ENCODE measurements around the gene CEACAM20. TPM values are rescaled to one million over a fixed set of nuclear protein-coding genes. Genes with fewer than 3 reads are reported as not detected.
"Not testable (repeated sequence)": the region's sequence is repeated elsewhere in the genome, so short reads cannot be mapped to it uniquely, and the experiment has no call there.

The CEACAM20 gene
- total and polyA plus RNA-seq, 2 of the 13 experiments (the other 11 are each of a cell fraction or from before 2014, with no cell fraction given) = 0.04 TPM; not detected in 1

GRCh38 chr19:44566984-44567383 lies 37.5 kb upstream of the CEACAM20 start:
- Histone ChIP-seq H2AFZ (ENCODE audit: low read length) (no peak overlapping the region), H3K27ac (ENCODE audit: extremely low read length, insufficient read depth, low read length) (no peak overlapping the region), H4K20me1 (ENCODE audit: insufficient read depth, low read length) (no peaks in the 10 kb centered on the region), H3K4me3 (replicated peaks in 1 of 3; ENCODE audit: insufficient read depth in 1 of 3, low read depth in 2 of 3, low read length in 3 of 3) (no peak overlapping the region), H3K9ac (ENCODE audit: insufficient read depth, low read depth, low read length) (no peak overlapping the region), H3K4me1 (ENCODE audit: insufficient read depth, low read length) (peaks cover 19% of the 10 kb centered on the region), H3K79me2 (ENCODE audit: insufficient read depth, low read length) (no peaks in the 10 kb centered on the region), H3K9me3 (ENCODE audit: low read length) (no peaks in the 10 kb centered on the region), H3K4me2 (ENCODE audit: low read depth, low read length) (no peak overlapping the region), H3K27me3 (ENCODE audit: control insufficient read depth in 1 of 2, insufficient read depth in 2 of 2, low read length in 2 of 2) (no peaks in the 10 kb centered on the region), H3K36me3 (replicated peaks in 1 of 2; ENCODE audit: control insufficient read depth in 1 of 2, insufficient read depth in 2 of 2, low read length in 2 of 2) (no peaks in the 10 kb centered on the region)
- 4% methylated on average over 5 of the region's 5 CpGs for WGBS (ENCODE audit: low lambda C conversion rate)
- no peak for DNase-seq (ENCODE audit: low spot score)
- no TSS peak for BruUV-seq (replicated peaks)
- intact Hi-C loops (cut with micrococcal nuclease; ENCODE audit: unreplicated experiment) (no loop called here), in situ Hi-C loops (cut with HindIII; ENCODE audit: extremely low pct_ligation_motif_present, low pct_unique_long_range_greater_than_20kb) (no loop called here)
- POLR2A ChIA-PET = no interaction called here
- no peak for ATAC-seq
- CTCF ChIA-PET (ENCODE audit: low intra/inter-chr PET ratio, low total read pairs) = no interaction called here
- peak; percentile 4 for FAIRE-seq
- 0 out of 2 replicates have a peak, but pooled peaks have one; percentile 17 for TF ChIP-seq GATAD2A (CRISPR knock-in tag; IDR thresholded peaks at IDR 0.05)
- TF ChIP-seq IRF2 (CRISPR knock-in tag; IDR thresholded peaks at IDR 0.05) = no peak
- no peak for TF ChIP-seq TAF1 (CRISPR knock-in tag; IDR thresholded peaks at IDR 0.05)
- TF ChIP-seq SRSF1 (optimal IDR thresholded peaks at IDR 0.05; ENCODE audit: low read depth, low read length) = no peak
- TF ChIP-seq ATF4 (CRISPR knock-in tag; IDR thresholded peaks at IDR 0.05) = peak in 1 of 2 experiments; percentile 36; a peak in 1 of 4 replicates
- peak; percentile 30; the same call in 1 of the 2 replicates for TF ChIP-seq CEBPB (IDR thresholded peaks at IDR 0.05; ENCODE audit: borderline replicate concordance, low read depth, low read length)
- peak; percentile 93 for TF ChIP-seq ZNF12 (CRISPR knock-in tag; IDR thresholded peaks at IDR 0.05)

GRCh38 chr19:44563086-44563655 lies 33.7 kb upstream of the CEACAM20 start:
- FAIRE-seq; intact Hi-C loops (cut with micrococcal nuclease; ENCODE audit: unreplicated experiment); H4K20me1 ChIP-seq (ENCODE audit: insufficient read depth, low read length); H3K27me3 ChIP-seq (ENCODE audit: control insufficient read depth in 1 of 2, insufficient read depth in 2 of 2, low read length in 2 of 2); BruUV-seq (replicated peaks); ATAC-seq; H3K4me2 ChIP-seq (ENCODE audit: low read depth, low read length); H3K4me3 ChIP-seq (replicated peaks in 1 of 3; ENCODE audit: insufficient read depth in 1 of 3, low read depth in 2 of 3, low read length in 3 of 3); H3K9ac ChIP-seq (ENCODE audit: insufficient read depth, low read depth, low read length); DNase-seq (ENCODE audit: low spot score); H3K79me2 ChIP-seq (ENCODE audit: insufficient read depth, low read length); H2AFZ ChIP-seq (ENCODE audit: low read length); H3K36me3 ChIP-seq (replicated peaks in 1 of 2; ENCODE audit: control insufficient read depth in 1 of 2, insufficient read depth in 2 of 2, low read length in 2 of 2); POLR2A ChIA-PET; CTCF ChIA-PET (ENCODE audit: low intra/inter-chr PET ratio, low total read pairs); H3K27ac ChIP-seq (ENCODE audit: extremely low read length, insufficient read depth, low read length); in situ Hi-C loops (cut with HindIII; ENCODE audit: extremely low pct_ligation_motif_present, low pct_unique_long_range_greater_than_20kb); H3K9me3 ChIP-seq (ENCODE audit: low read length): not testable (repeated sequence)
- peaks cover 17% of the 10 kb centered on the region for H3K4me1 ChIP-seq (ENCODE audit: insufficient read depth, low read length)
- no CpG with 5 or more reads among the region's 33 CpGs for WGBS (ENCODE audit: low lambda C conversion rate)

Data from HepG2 (cell line).